GM12878 (cell line): ENCODE measurements around the gene UMAD1.

Source experiments
- EZH2 ChIP-seq: IDR thresholded peaks from 2 replicates; pipeline ENCODE4 v1.6.1; 2012; ENCODE audit warnings: low read depth, mild to moderate bottlenecking, control low read depth, inconsistent platforms, low read length, borderline replicate concordance; ENCODE audit not compliant: control insufficient read depth
- HSF1 ChIP-seq: fragments of 150-350 bp; IDR thresholded peaks from 2 replicates; pipeline ENCODE4 v1.6.1; 2014; ENCODE audit warnings: mild to moderate bottlenecking, low read depth, low read length
- POLR2AphosphoS5 ChIP-seq: IDR thresholded peaks from 2 replicates; pipeline ENCODE4 v1.6.1; 2011; ENCODE audit warnings: mild to moderate bottlenecking, low read length, inconsistent platforms
- SREBF2 ChIP-seq: IDR thresholded peaks from 2 replicates; pipeline ENCODE4 v1.6.1; 2012; ENCODE audit warnings: mild to moderate bottlenecking, low read length
- TCF3 ChIP-seq: IDR thresholded peaks from 2 replicates; pipeline ENCODE4 v1.6.1; 2012; ENCODE audit warnings: low read depth, mild to moderate bottlenecking, low read length, borderline replicate concordance; ENCODE audit not compliant: insufficient read depth

GRCh38 chr7:7908622-7909145 lies 268.1 kb downstream of the UMAD1 start:
- no peak for TF ChIP-seq SREBF2
- TF ChIP-seq HSF1: no peak
- TF ChIP-seq EZH2: no peak
- no peak for TF ChIP-seq POLR2AphosphoS5
- TF ChIP-seq TCF3: no peak
